ENCODE data around the gene UBE3D.

GRCh38 chr6:82904257-82904656 lies 161.4 kb downstream of the UBE3D start:
- TF ChIP-seq CTCF (conservative IDR thresholded peaks at IDR 0.05) (no peak), EZH2 (IDR thresholded peaks at IDR 0.05; ENCODE audit: low read depth) (no peak)
